Esophagus muscularis mucosa (tissue), 4 donors: ENCODE data around the gene ETFBKMT.

Experiments used
- EP300 ChIP-seq: sonication (generic); formaldehyde crosslinking; IDR thresholded peaks from one replicate; pipeline ENCODE4 v1.6.1; 2017; ENCODE audit warnings: antibody characterized with exemption
- POLR2A ChIP-seq: fragments of 450-650 bp; IDR thresholded peaks from one replicate; pipeline ENCODE4 v1.6.1; 2017; ENCODE audit warnings: antibody characterized with exemption, moderate library complexity, mild to moderate bottlenecking, low read depth
- POLR2AphosphoS5 ChIP-seq, 2 donors: sonication (generic); formaldehyde crosslinking; IDR thresholded peaks; one replicate each; pipeline ENCODE4 v1.6.1; 2017; ENCODE audit warnings: antibody characterized with exemption in 2 of 2
- TF ChIP-seq, protein P1 (sequence below), 3 experiments: fragments of 200-600 bp in 2 of 3; fragments of 450-650 bp in 1 of 3; sonication (generic) in 2 of 3; IDR thresholded peaks; one replicate each; pipeline ENCODE4 v1.5.1; 2017 to 2019; ENCODE audit warnings: antibody characterized with exemption in 3 of 3, mild to moderate bottlenecking in 2 of 3, moderate library complexity in 1 of 3

DNA sequence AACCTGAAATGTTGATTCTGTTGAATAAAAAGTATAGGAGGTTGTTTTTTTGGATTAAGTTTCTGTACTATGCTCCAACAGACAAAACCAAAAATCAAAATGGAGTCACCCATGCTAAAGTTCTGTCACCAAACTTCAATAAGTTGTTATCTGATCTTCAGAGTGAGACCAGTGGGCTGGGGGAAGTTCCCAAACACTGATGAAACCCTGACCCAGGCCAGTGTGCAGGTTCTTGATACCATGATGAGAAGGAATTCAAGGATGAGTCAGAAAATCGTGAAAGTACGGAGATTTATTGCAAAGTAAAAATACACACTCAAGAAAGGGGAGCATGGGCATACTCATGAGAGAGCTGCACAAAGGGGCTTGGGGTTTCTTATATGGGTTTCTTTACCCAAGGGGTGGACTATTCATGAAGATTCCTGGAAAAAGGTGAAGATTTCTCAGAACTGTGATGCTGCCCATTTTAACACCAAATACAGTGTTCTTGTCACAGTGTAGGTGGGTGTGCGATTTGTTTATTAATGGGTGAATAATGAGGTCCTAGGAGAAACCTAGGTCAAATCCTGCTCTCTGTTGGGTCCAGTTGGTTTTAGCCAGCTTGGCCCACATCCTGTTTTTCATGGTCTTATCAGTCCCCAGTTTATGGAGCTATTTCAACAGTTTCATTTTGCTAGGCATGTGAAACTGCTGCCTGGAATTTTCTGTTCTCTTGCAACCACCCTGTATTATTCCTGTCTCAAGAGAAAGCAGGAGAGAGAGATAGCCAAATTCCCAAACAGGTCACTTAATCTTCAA is 41.1 kb upstream of the ETFBKMT start:
- TF ChIP-seq, protein P1, sequence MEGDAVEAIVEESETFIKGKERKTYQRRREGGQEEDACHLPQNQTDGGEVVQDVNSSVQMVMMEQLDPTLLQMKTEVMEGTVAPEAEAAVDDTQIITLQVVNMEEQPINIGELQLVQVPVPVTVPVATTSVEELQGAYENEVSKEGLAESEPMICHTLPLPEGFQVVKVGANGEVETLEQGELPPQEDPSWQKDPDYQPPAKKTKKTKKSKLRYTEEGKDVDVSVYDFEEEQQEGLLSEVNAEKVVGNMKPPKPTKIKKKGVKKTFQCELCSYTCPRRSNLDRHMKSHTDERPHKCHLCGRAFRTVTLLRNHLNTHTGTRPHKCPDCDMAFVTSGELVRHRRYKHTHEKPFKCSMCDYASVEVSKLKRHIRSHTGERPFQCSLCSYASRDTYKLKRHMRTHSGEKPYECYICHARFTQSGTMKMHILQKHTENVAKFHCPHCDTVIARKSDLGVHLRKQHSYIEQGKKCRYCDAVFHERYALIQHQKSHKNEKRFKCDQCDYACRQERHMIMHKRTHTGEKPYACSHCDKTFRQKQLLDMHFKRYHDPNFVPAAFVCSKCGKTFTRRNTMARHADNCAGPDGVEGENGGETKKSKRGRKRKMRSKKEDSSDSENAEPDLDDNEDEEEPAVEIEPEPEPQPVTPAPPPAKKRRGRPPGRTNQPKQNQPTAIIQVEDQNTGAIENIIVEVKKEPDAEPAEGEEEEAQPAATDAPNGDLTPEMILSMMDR (IDR thresholded peaks at IDR 0.05): no peak
- no peak for TF ChIP-seq POLR2A
- TF ChIP-seq EP300: no peak
- TF ChIP-seq POLR2AphosphoS5 (IDR thresholded peaks at IDR 0.05): no peak
